ENCODE results near the gene HEXIM2.
A peak's percentile ranks its signal among the peaks of the same experiment; 100 is the strongest.

The HEXIM2 gene

GRCh38 chr17:45160447-45161287 lies 1.0 kb upstream of the HEXIM2 start:
- Histone ChIP-seq H2AFZ (ENCODE audit: low read depth, low read length) (no peak overlapping the region), H3K4me1 (ENCODE audit: control insufficient read depth, insufficient read depth, low read depth, low read length) (peaks cover 17% of the 10 kb centered on the region), H3K4me2 (ENCODE audit: low read length, poor library complexity, severe bottlenecking) (peak overlapping the region; percentile 57), H3K79me1 (replicated peaks; ENCODE audit: low read length, poor library complexity, severe bottlenecking) (peaks cover 12% of the 10 kb centered on the region), H2BK120ac (ENCODE audit: low read depth, low read length) (peak overlapping the region; percentile 90), H3K4me3 (ENCODE audit: insufficient read depth in 1 of 2, low read depth in 1 of 2, low read length in 2 of 2) (peak overlapping the region; percentile 90 to 94), H3K36me3 (ENCODE audit: control insufficient read depth in 1 of 2, insufficient read depth in 2 of 2, low read depth in 1 of 2, low read length in 2 of 2) (peaks cover 9 to 14% of the 10 kb centered on the region in 2 experiments), H2BK5ac (ENCODE audit: low read depth, low read length, poor library complexity, severe bottlenecking) (peak overlapping the region; percentile 97), H3K27ac (ENCODE audit: low read length, poor library complexity, severe bottlenecking) (peak overlapping the region; percentile 96), H3K18ac (ENCODE audit: low read depth in 1 of 2, low read length in 2 of 2) (peak overlapping the region; percentile 99), H3K27me3 (ENCODE audit: control insufficient read depth in 1 of 2, insufficient read depth in 1 of 2, low read length in 2 of 2) (no peaks in the 10 kb centered on the region), H3K23ac (ENCODE audit: low read length in 2 of 2) (peak overlapping the region in 1 of 2 experiments; percentile 100), H3K9ac (ENCODE audit: low read length) (peak overlapping the region; percentile 100), H3K4ac (ENCODE audit: low read depth in 1 of 2, low read length in 2 of 2) (peak overlapping the region; percentile 64 to 100), H2AK5ac (ENCODE audit: low read length, severe bottlenecking) (peak overlapping the region; percentile 100), H3K9me3 (ENCODE audit: control insufficient read depth, low read length) (no peaks in the 10 kb centered on the region), H2BK12ac (ENCODE audit: low read length in 2 of 2) (peak overlapping the region in 1 of 2 experiments; percentile 43), H3K14ac (ENCODE audit: low read length in 2 of 2) (peak overlapping the region in 1 of 2 experiments; percentile 80), H2BK15ac (ENCODE audit: low read depth, poor library complexity, severe bottlenecking) (peak overlapping the region; percentile 49), H4K91ac (ENCODE audit: low read length) (peak overlapping the region; percentile 98), H4K8ac (ENCODE audit: low read length) (peak overlapping the region; percentile 99)
- peak; percentile 73 for DNase-seq
- whole genome bisulfite sequencing, result 2% methylated on average over 48 of the region's 48 CpGs

GRCh38 chr17:45162025-45162687 lies 481 bp downstream of the HEXIM2 start:
- Histone ChIP-seq H3K9ac (ENCODE audit: low read length) (peak overlapping the region; percentile 82), H2BK5ac (ENCODE audit: low read depth, low read length, poor library complexity, severe bottlenecking) (no peak overlapping the region), H2BK12ac (ENCODE audit: low read length in 2 of 2) (peak overlapping the region in 1 of 2 experiments; percentile 48), H3K4me2 (ENCODE audit: low read length, poor library complexity, severe bottlenecking) (peak overlapping the region; percentile 19), H2AK5ac (ENCODE audit: low read length, severe bottlenecking) (peak overlapping the region; percentile 37), H3K14ac (ENCODE audit: low read length in 2 of 2) (no peak overlapping the region), H3K9me3 (ENCODE audit: control insufficient read depth, low read length) (no peaks in the 10 kb centered on the region), H3K23ac (ENCODE audit: low read length in 2 of 2) (no peak overlapping the region), H4K91ac (ENCODE audit: low read length) (peak overlapping the region; percentile 60), H4K8ac (ENCODE audit: low read length) (peak overlapping the region; percentile 82), H3K4me3 (ENCODE audit: insufficient read depth in 1 of 2, low read depth in 1 of 2, low read length in 2 of 2) (peak overlapping the region in 1 of 2 experiments; percentile 84), H3K18ac (ENCODE audit: low read depth in 1 of 2, low read length in 2 of 2) (peak overlapping the region; percentile 12 to 40), H3K4me1 (ENCODE audit: control insufficient read depth, insufficient read depth, low read depth, low read length) (peaks cover 17% of the 10 kb centered on the region), H3K27me3 (ENCODE audit: control insufficient read depth in 1 of 2, insufficient read depth in 1 of 2, low read length in 2 of 2) (no peaks in the 10 kb centered on the region), H3K27ac (ENCODE audit: low read length, poor library complexity, severe bottlenecking) (no peak overlapping the region), H2BK120ac (ENCODE audit: low read depth, low read length) (no peak overlapping the region), H3K79me1 (replicated peaks; ENCODE audit: low read length, poor library complexity, severe bottlenecking) (peaks cover 9% of the 10 kb centered on the region), H2BK15ac (ENCODE audit: low read depth, poor library complexity, severe bottlenecking) (no peak overlapping the region), H2AFZ (ENCODE audit: low read depth, low read length) (no peak overlapping the region), H3K4ac (ENCODE audit: low read depth in 1 of 2, low read length in 2 of 2) (peak overlapping the region; percentile 28 to 45), H3K36me3 (ENCODE audit: control insufficient read depth in 1 of 2, insufficient read depth in 2 of 2, low read depth in 1 of 2, low read length in 2 of 2) (peaks cover 9 to 14% of the 10 kb centered on the region in 2 experiments)
- DNase-seq, result no peak
- 67% methylated on average over 9 of the region's 9 CpGs for WGBS

GRCh38 chr17:45164734-45165269 lies 3.1 kb downstream of the HEXIM2 start:
- WGBS, result 93% methylated on average over 7 of the region's 7 CpGs
- no peak for DNase-seq

More at GRCh38 chr17:45164734-45165269, 3.1 kb downstream of the HEXIM2 start:
- Histone ChIP-seq H3K4me3 (ENCODE audit: insufficient read depth in 1 of 2, low read depth in 1 of 2, low read length in 2 of 2) (no peak overlapping the region), H2BK120ac (ENCODE audit: low read depth, low read length) (no peak overlapping the region), H4K8ac (ENCODE audit: low read length) (no peak overlapping the region), H3K14ac (ENCODE audit: low read length in 2 of 2) (no peak overlapping the region), H3K27me3 (ENCODE audit: control insufficient read depth in 1 of 2, insufficient read depth in 1 of 2, low read length in 2 of 2) (no peaks in the 10 kb centered on the region), H2BK5ac (ENCODE audit: low read depth, low read length, poor library complexity, severe bottlenecking) (no peak overlapping the region), H2AFZ (ENCODE audit: low read depth, low read length) (no peak overlapping the region), H3K79me1 (replicated peaks; ENCODE audit: low read length, poor library complexity, severe bottlenecking) (peaks cover 8% of the 10 kb centered on the region), H4K91ac (ENCODE audit: low read length) (no peak overlapping the region), H2BK15ac (ENCODE audit: low read depth, poor library complexity, severe bottlenecking) (no peak overlapping the region), H3K4ac (ENCODE audit: low read depth in 1 of 2, low read length in 2 of 2) (no peak overlapping the region), H2BK12ac (ENCODE audit: low read length in 2 of 2) (peak overlapping the region in 1 of 2 experiments; percentile 92), H3K9me3 (ENCODE audit: control insufficient read depth, low read length) (no peaks in the 10 kb centered on the region), H2AK5ac (ENCODE audit: low read length, severe bottlenecking) (no peak overlapping the region), H3K4me2 (ENCODE audit: low read length, poor library complexity, severe bottlenecking) (no peak overlapping the region), H3K4me1 (ENCODE audit: control insufficient read depth, insufficient read depth, low read depth, low read length) (peaks cover 11% of the 10 kb centered on the region), H3K36me3 (ENCODE audit: control insufficient read depth in 1 of 2, insufficient read depth in 2 of 2, low read depth in 1 of 2, low read length in 2 of 2) (peaks cover 16 to 17% of the 10 kb centered on the region in 2 experiments), H3K18ac (ENCODE audit: low read depth in 1 of 2, low read length in 2 of 2) (peak overlapping the region; percentile 7 to 35), H3K23ac (ENCODE audit: low read length in 2 of 2) (peak overlapping the region in 1 of 2 experiments; percentile 28), H3K27ac (ENCODE audit: low read length, poor library complexity, severe bottlenecking) (no peak overlapping the region), H3K9ac (ENCODE audit: low read length) (no peak overlapping the region)
